ENCODE measurements around the gene CHIC2. TPM values are rescaled to one million over a fixed set of nuclear protein-coding genes. Genes with fewer than 3 reads are reported as not detected.

Gene CHIC2
- total and polyA plus RNA-seq, 5 donors from 2014 or later = 49.9 to 87.5 (median 78.0) TPM

GRCh38 chr4:53974561-53974960 lies 89.8 kb downstream of the CHIC2 start:
- Mint-ChIP-seq H3K36me3 (peaks cover 4% of the 10 kb centered on the region), H3K27me3 (no peaks in the 10 kb centered on the region), H3K4me3 (no peak overlapping the region), H3K9me3 (peaks cover 1 to 8% (median 4%) of the 10 kb centered on the region in 7 donors), H3K27ac (no peak overlapping the region), H3K4me1 (no peaks in the 10 kb centered on the region)
- H3K4me3 ChIP-seq (ENCODE audit: low read depth, low read length) = no peak overlapping the region
- no peak overlapping the region for H3K27ac ChIP-seq (ENCODE audit: insufficient read depth, low read length, poor library complexity, severe bottlenecking)
- no peak for DNase-seq
- no peaks in the 10 kb centered on the region for H3K27me3 ChIP-seq (ENCODE audit: control insufficient read depth, insufficient read depth, low read length)
- ATAC-seq (ENCODE audit: low read depth in 2 of 2) = no peak
- H3K36me3 ChIP-seq (ENCODE audit: control insufficient read depth, insufficient read depth, low read length) = no peaks in the 10 kb centered on the region
- no peaks in the 10 kb centered on the region for H3K9me3 ChIP-seq (ENCODE audit: control insufficient read depth in 2 of 2, low read length in 2 of 2)
- H3K4me1 ChIP-seq (ENCODE audit: control insufficient read depth, insufficient read depth, low read length, poor library complexity, severe bottlenecking) = no peaks in the 10 kb centered on the region

DNA sequence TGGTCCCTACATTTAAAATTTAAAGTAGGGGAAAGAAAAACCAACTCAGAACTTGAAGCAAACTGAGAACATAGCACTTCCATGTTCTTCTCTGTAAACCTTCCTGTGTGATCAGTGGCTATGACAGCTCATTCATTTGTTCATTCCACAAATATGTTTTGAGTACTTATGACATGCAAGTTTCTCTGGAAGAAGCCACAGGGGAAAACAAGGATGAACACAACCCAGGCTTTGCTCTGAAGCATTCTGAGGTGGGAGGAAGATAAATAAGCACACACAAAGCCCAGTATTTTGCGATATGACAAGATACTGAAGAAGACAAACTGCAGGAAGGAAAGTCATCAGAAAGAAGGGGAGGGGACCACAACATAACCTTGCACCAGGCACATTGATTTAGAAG lies 96.4 kb downstream of the CHIC2 start:
- Mint-ChIP-seq H3K27ac (no peak overlapping the region), H3K9me3 (peaks cover 0 to 4% (median 1%) of the 10 kb centered on the region in 7 donors), H3K36me3 (no peaks in the 10 kb centered on the region), H3K4me1 (no peaks in the 10 kb centered on the region), H3K27me3 (no peaks in the 10 kb centered on the region), H3K4me3 (no peak overlapping the region)
- no peak overlapping the region for H3K4me3 ChIP-seq (ENCODE audit: low read depth, low read length)
- no peak overlapping the region for H3K27ac ChIP-seq (ENCODE audit: insufficient read depth, low read length, poor library complexity, severe bottlenecking)
- no peaks in the 10 kb centered on the region for H3K4me1 ChIP-seq (ENCODE audit: control insufficient read depth, insufficient read depth, low read length, poor library complexity, severe bottlenecking)
- ATAC-seq (ENCODE audit: low read depth in 2 of 2) (no peak), DNase-seq (no peak)
- H3K27me3 ChIP-seq (ENCODE audit: control insufficient read depth, insufficient read depth, low read length) = no peaks in the 10 kb centered on the region
- H3K36me3 ChIP-seq (ENCODE audit: control insufficient read depth, insufficient read depth, low read length) = no peaks in the 10 kb centered on the region
- H3K9me3 ChIP-seq (ENCODE audit: control insufficient read depth in 2 of 2, low read length in 2 of 2) = no peaks in the 10 kb centered on the region

DNA sequence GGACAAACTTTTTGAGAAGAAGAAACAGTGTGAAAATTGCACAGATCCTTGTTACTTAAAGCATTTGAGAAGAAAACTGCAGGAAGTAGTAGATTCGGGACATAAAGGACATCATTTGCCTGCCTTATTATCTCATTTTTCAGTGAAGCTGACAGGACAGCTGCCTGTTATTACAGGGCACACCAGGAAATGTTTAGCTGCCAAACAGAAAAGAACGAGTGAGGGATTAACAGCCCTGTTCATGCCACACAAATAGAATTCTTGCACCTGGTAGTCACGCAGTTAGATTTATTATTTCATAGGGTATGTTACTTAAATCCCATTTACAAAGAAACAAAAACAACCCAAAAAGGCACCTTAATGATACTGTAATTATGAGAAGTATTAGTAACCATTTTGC lies 100.6 kb downstream of the CHIC2 start:
- H3K9me3 ChIP-seq (ENCODE audit: control insufficient read depth in 2 of 2, low read length in 2 of 2) = no peaks in the 10 kb centered on the region
- Mint-ChIP-seq H3K27me3 (no peaks in the 10 kb centered on the region), H3K4me1 (no peaks in the 10 kb centered on the region), H3K9me3 (peaks cover 0 to 1% (median 0%) of the 10 kb centered on the region in 7 donors), H3K36me3 (no peaks in the 10 kb centered on the region), H3K4me3 (no peak overlapping the region), H3K27ac (no peak overlapping the region)
- ATAC-seq (ENCODE audit: low read depth in 2 of 2) (no peak), DNase-seq (no peak)
- H3K27me3 ChIP-seq (ENCODE audit: control insufficient read depth, insufficient read depth, low read length) = no peaks in the 10 kb centered on the region
- no peaks in the 10 kb centered on the region for H3K4me1 ChIP-seq (ENCODE audit: control insufficient read depth, insufficient read depth, low read length, poor library complexity, severe bottlenecking)
- no peaks in the 10 kb centered on the region for H3K36me3 ChIP-seq (ENCODE audit: control insufficient read depth, insufficient read depth, low read length)
- no peak overlapping the region for H3K4me3 ChIP-seq (ENCODE audit: low read depth, low read length)
- H3K27ac ChIP-seq (ENCODE audit: insufficient read depth, low read length, poor library complexity, severe bottlenecking) = no peak overlapping the region

DNA sequence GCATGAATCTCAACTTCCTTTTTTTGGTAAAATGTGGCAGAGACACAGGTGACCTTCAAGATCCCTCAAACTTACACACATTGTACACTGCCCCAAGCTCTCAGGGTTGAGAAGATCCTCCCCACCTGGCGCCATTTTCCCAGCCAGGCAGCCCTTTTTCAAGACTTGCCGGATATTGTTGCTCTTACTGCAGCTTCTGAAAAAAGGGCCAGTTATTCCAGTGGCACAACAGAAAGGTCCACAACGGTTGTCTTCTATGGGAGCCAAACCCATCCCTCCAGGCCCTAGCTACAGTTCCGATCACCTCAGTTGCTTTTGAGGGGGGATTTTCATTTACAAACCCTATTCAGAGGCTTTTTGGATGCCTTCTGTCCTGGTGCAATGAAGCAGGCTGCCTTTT lies 101.1 kb downstream of the CHIC2 start:
- H3K27me3 ChIP-seq (ENCODE audit: control insufficient read depth, insufficient read depth, low read length) = no peaks in the 10 kb centered on the region
- H3K27ac Mint-ChIP-seq = no peak overlapping the region
- H3K27me3 Mint-ChIP-seq = no peaks in the 10 kb centered on the region
- no peaks in the 10 kb centered on the region for H3K4me1 Mint-ChIP-seq
- H3K4me1 ChIP-seq (ENCODE audit: control insufficient read depth, insufficient read depth, low read length, poor library complexity, severe bottlenecking) = no peaks in the 10 kb centered on the region
- no peaks in the 10 kb centered on the region for H3K36me3 ChIP-seq (ENCODE audit: control insufficient read depth, insufficient read depth, low read length)
- ATAC-seq (ENCODE audit: low read depth in 2 of 2) (no peak), DNase-seq (no peak)
- no peaks in the 10 kb centered on the region for H3K36me3 Mint-ChIP-seq
- H3K4me3 Mint-ChIP-seq = no peak overlapping the region
- no peaks in the 10 kb centered on the region for H3K9me3 ChIP-seq (ENCODE audit: control insufficient read depth in 2 of 2, low read length in 2 of 2)
- H3K27ac ChIP-seq (ENCODE audit: insufficient read depth, low read length, poor library complexity, severe bottlenecking) = no peak overlapping the region
- peaks cover 0 to 1% (median 0%) of the 10 kb centered on the region in 7 donors for H3K9me3 Mint-ChIP-seq
- H3K4me3 ChIP-seq (ENCODE audit: low read depth, low read length) = no peak overlapping the region

DNA sequence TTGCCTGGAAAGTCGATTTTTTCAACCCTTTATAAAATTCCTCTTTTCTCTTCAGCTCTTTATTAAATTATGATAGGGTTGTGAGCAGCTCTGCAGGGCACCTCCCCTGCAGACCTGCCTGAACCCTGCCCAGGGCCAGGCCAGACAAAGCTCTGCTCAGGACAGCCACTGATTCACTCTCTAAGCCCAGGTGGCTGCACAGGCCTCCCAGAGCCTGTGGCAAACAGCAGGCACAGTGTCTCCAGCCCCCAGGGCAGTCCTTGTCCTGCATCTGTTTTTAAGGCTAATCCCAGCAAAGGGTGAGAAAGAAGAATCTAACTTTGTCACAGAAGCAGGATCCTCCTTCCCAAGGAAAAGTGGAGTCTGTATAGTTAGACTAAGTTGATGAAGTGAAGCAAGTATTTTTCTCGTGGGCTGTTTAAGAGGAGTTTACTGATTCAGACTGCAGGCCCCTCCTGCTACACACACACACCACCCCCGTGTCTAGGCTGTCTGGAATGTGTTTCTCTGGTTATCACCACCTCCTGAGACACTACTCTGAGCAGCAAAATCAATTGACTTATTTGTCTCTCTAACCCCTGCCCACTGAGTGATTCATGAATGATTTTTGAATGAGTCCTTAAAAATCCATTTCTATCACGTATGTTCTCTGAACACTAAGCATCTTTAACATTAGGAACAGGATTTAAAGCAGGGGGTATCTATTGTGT lies 101.7 kb downstream of the CHIC2 start:
- DNase-seq = no peak
- Mint-ChIP-seq H3K4me1 (no peaks in the 10 kb centered on the region), H3K4me3 (no peak overlapping the region), H3K9me3 (peaks cover 0 to 1% (median 0%) of the 10 kb centered on the region in 7 donors), H3K36me3 (no peaks in the 10 kb centered on the region), H3K27me3 (no peaks in the 10 kb centered on the region), H3K27ac (no peak overlapping the region)
- Histone ChIP-seq H3K4me3 (ENCODE audit: low read depth, low read length) (no peak overlapping the region), H3K27me3 (ENCODE audit: control insufficient read depth, insufficient read depth, low read length) (no peaks in the 10 kb centered on the region), H3K9me3 (ENCODE audit: control insufficient read depth in 2 of 2, low read length in 2 of 2) (no peaks in the 10 kb centered on the region), H3K36me3 (ENCODE audit: control insufficient read depth, insufficient read depth, low read length) (no peaks in the 10 kb centered on the region), H3K4me1 (ENCODE audit: control insufficient read depth, insufficient read depth, low read length, poor library complexity, severe bottlenecking) (no peaks in the 10 kb centered on the region), H3K27ac (ENCODE audit: insufficient read depth, low read length, poor library complexity, severe bottlenecking) (no peak overlapping the region)
- ATAC-seq (ENCODE audit: low read depth in 2 of 2) = no peak

GRCh38 chr4:53961351-53961750 lies 103.1 kb downstream of the CHIC2 start:
- H3K4me1 Mint-ChIP-seq = no peaks in the 10 kb centered on the region
- no peaks in the 10 kb centered on the region for H3K27me3 Mint-ChIP-seq
- no peak overlapping the region for H3K27ac Mint-ChIP-seq
- no peaks in the 10 kb centered on the region for H3K36me3 ChIP-seq (ENCODE audit: control insufficient read depth, insufficient read depth, low read length)
- H3K4me1 ChIP-seq (ENCODE audit: control insufficient read depth, insufficient read depth, low read length, poor library complexity, severe bottlenecking) = no peaks in the 10 kb centered on the region
- H3K36me3 Mint-ChIP-seq = no peaks in the 10 kb centered on the region
- H3K9me3 ChIP-seq (ENCODE audit: control insufficient read depth in 2 of 2, low read length in 2 of 2) = no peaks in the 10 kb centered on the region
- no peak overlapping the region for H3K4me3 ChIP-seq (ENCODE audit: low read depth, low read length)
- ATAC-seq (ENCODE audit: low read depth in 2 of 2) (no peak), DNase-seq (no peak)
- no peak overlapping the region for H3K27ac ChIP-seq (ENCODE audit: insufficient read depth, low read length, poor library complexity, severe bottlenecking)
- H3K4me3 Mint-ChIP-seq = no peak overlapping the region
- no peaks in the 10 kb centered on the region for H3K27me3 ChIP-seq (ENCODE audit: control insufficient read depth, insufficient read depth, low read length)
- peaks cover 0 to 1% (median 0%) of the 10 kb centered on the region in 7 donors for H3K9me3 Mint-ChIP-seq

GRCh38 chr4:53960843-53961242 lies 103.6 kb downstream of the CHIC2 start:
- no peaks in the 10 kb centered on the region for H3K27me3 ChIP-seq (ENCODE audit: control insufficient read depth, insufficient read depth, low read length)
- Mint-ChIP-seq H3K9me3 (peaks cover 0 to 1% (median 0%) of the 10 kb centered on the region in 7 donors), H3K27ac (no peak overlapping the region), H3K36me3 (no peaks in the 10 kb centered on the region), H3K4me3 (peak overlapping the region in 1 of 4 donors; percentile 74), H3K27me3 (no peaks in the 10 kb centered on the region), H3K4me1 (no peaks in the 10 kb centered on the region)
- H3K27ac ChIP-seq (ENCODE audit: insufficient read depth, low read length, poor library complexity, severe bottlenecking) = no peak overlapping the region
- no peaks in the 10 kb centered on the region for H3K4me1 ChIP-seq (ENCODE audit: control insufficient read depth, insufficient read depth, low read length, poor library complexity, severe bottlenecking)
- ATAC-seq (ENCODE audit: low read depth in 2 of 2) = no peak
- no peak overlapping the region for H3K4me3 ChIP-seq (ENCODE audit: low read depth, low read length)
- no peaks in the 10 kb centered on the region for H3K9me3 ChIP-seq (ENCODE audit: control insufficient read depth in 2 of 2, low read length in 2 of 2)
- H3K36me3 ChIP-seq (ENCODE audit: control insufficient read depth, insufficient read depth, low read length) = no peaks in the 10 kb centered on the region
- DNase-seq = no peak

Measured in CD4-positive, CD25-positive, alpha-beta regulatory T cell (primary cell).